Mesendoderm (in vitro differentiated cells): ENCODE data around the gene PTPRM.

Experiments
- DNase-seq: peaks from one replicate; pipeline ENCODE4 v3.0.0; 2013
- H2AK5ac ChIP-seq: 2 replicates; pipeline ENCODE4 v1.6.1; 2013; ENCODE audit warnings: low read length, inconsistent platforms
- H2BK120ac ChIP-seq: 2 replicates; pipeline ENCODE4 v1.6.1; 2013; ENCODE audit warnings: low read depth, mild to moderate bottlenecking, low read length, moderate library complexity, mixed read lengths
- H2BK15ac ChIP-seq: replicated peaks from 2 replicates; pipeline ENCODE4 v1.6.1; 2013; ENCODE audit warnings: low read depth, mild to moderate bottlenecking, moderate library complexity
- H2BK5ac ChIP-seq: 2 replicates; pipeline ENCODE4 v1.6.1; 2013; ENCODE audit warnings: low read length, inconsistent platforms
- H3K18ac ChIP-seq: 2 replicates; pipeline ENCODE4 v1.6.1; 2013; ENCODE audit warnings: mild to moderate bottlenecking, low read length, mixed read lengths
- H3K23ac ChIP-seq: one replicate; pipeline ENCODE4 v1.6.1; 2013; ENCODE audit warnings: low read length
- H3K27ac ChIP-seq: 2 replicates; pipeline ENCODE4 v1.5.1; 2013; ENCODE audit warnings: low read depth, mild to moderate bottlenecking, inconsistent platforms, low read length, moderate library complexity
- H3K27me3 ChIP-seq: 2 replicates; pipeline ENCODE4 v1.6.1; 2013; ENCODE audit warnings: low read length, control low read depth, mild to moderate bottlenecking, inconsistent platforms; ENCODE audit not compliant: insufficient read depth, poor library complexity
- H3K36me3 ChIP-seq: 2 replicates; pipeline ENCODE4 v1.6.1; 2013; ENCODE audit warnings: low read length, inconsistent platforms; ENCODE audit not compliant: control insufficient read depth, insufficient read depth
- H3K4ac ChIP-seq: one replicate; pipeline ENCODE4 v1.6.1; 2013; ENCODE audit warnings: low read depth, mild to moderate bottlenecking, low read length, moderate library complexity
- H3K4me1 ChIP-seq: 2 replicates; pipeline ENCODE4 v1.6.1; 2013; ENCODE audit warnings: low read depth, low read length, inconsistent platforms; ENCODE audit not compliant: control insufficient read depth
- H3K4me2 ChIP-seq: 2 replicates; pipeline ENCODE4 v1.6.1; 2013; ENCODE audit warnings: low read length
- H3K4me3 ChIP-seq: 2 replicates; pipeline ENCODE4 v1.5.1; 2013; ENCODE audit warnings: mild to moderate bottlenecking, low read length
- H3K56ac ChIP-seq: one replicate; pipeline ENCODE4 v1.6.1; 2013; ENCODE audit warnings: low read length
- H3K79me1 ChIP-seq: 2 replicates; pipeline ENCODE4 v1.6.1; 2013; ENCODE audit warnings: low read length, inconsistent platforms
- H3K79me2 ChIP-seq: 2 replicates; pipeline ENCODE4 v1.6.1; 2013; ENCODE audit warnings: mild to moderate bottlenecking, low read length; ENCODE audit not compliant: control insufficient read depth, insufficient read depth
- H3K9ac ChIP-seq: 2 replicates; pipeline ENCODE4 v1.6.1; 2013; ENCODE audit warnings: low read length, inconsistent platforms
- H4K5ac ChIP-seq: one replicate; pipeline ENCODE4 v1.6.1; 2013; ENCODE audit warnings: low read length
- H4K8ac ChIP-seq: one replicate; pipeline ENCODE4 v1.6.1; 2013; ENCODE audit warnings: low read depth, mild to moderate bottlenecking, control low read depth, low read length, moderate library complexity
- WGBS: extraction: QIAGEN DNeasy Blood & Tissue Kit; methylation state at CpG from one replicate; pipeline ENCODE4 v1.1.7; 2013; ENCODE audit warnings: low lambda C conversion rate, missing lambda C conversion rate; ENCODE audit not compliant: insufficient coverage; ENCODE audit errors: extremely low coverage; 5-methylcytosine and 5-hydroxymethylcytosine counted together

Gene PTPRM

GRCh38 chr18:7678801-7679200 is 111.7 kb downstream of the PTPRM start:
- H4K5ac ChIP-seq, result no peak overlapping the region
- H3K4me2 ChIP-seq, result no peak overlapping the region
- H4K8ac ChIP-seq, result no peak overlapping the region
- no peak overlapping the region for H2BK5ac ChIP-seq
- no CpG with 5 or more reads among the region's 4 CpGs for WGBS
- no peak overlapping the region for H3K27ac ChIP-seq
- no peak overlapping the region for H2AK5ac ChIP-seq
- H3K23ac ChIP-seq, result no peak overlapping the region
- no peak overlapping the region for H3K9ac ChIP-seq
- DNase-seq, result no peak
- H3K18ac ChIP-seq, result no peak overlapping the region
- no peaks in the 10 kb centered on the region for H3K79me2 ChIP-seq
- no peak overlapping the region for H3K4me3 ChIP-seq
- no peaks in the 10 kb centered on the region for H3K79me1 ChIP-seq
- H3K36me3 ChIP-seq, result no peaks in the 10 kb centered on the region
- no peak overlapping the region for H2BK15ac ChIP-seq
- no peak overlapping the region for H3K56ac ChIP-seq
- no peak overlapping the region for H3K4ac ChIP-seq
- H2BK120ac ChIP-seq, result no peak overlapping the region
- H3K27me3 ChIP-seq, result no peaks in the 10 kb centered on the region
- peaks cover 5% of the 10 kb centered on the region for H3K4me1 ChIP-seq

DNA sequence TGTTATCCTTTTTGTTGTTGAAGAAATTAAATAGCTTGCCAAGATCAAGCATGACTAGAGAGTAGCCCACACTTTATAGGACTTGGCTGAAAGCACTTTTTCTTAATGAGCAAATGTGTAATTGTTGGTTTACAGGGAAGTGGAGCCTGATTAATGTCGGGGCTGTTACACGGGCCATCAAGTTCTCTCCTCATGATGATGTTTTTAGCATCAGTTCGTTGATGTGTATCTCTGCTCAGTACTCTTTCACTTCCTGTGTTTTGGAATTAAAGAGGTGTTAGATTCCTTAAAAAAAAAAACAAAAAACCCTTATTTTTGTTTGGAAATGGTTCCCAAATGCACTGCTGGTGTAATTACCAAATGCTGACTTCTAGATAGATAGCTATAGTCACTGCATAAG is 114.2 kb downstream of the PTPRM start:
- DNase-seq, result peak; percentile 18
- no peak overlapping the region for H2BK15ac ChIP-seq
- H2AK5ac ChIP-seq, result no peak overlapping the region
- no peak overlapping the region for H4K5ac ChIP-seq
- H3K23ac ChIP-seq, result no peak overlapping the region
- no peak overlapping the region for H2BK5ac ChIP-seq
- H3K79me2 ChIP-seq, result no peaks in the 10 kb centered on the region
- no peak overlapping the region for H2BK120ac ChIP-seq
- no peak overlapping the region for H3K9ac ChIP-seq
- H3K4me3 ChIP-seq, result no peak overlapping the region
- H3K27me3 ChIP-seq, result no peaks in the 10 kb centered on the region
- H3K79me1 ChIP-seq, result no peaks in the 10 kb centered on the region
- H3K4me1 ChIP-seq, result peaks cover 7% of the 10 kb centered on the region
- no peak overlapping the region for H3K27ac ChIP-seq
- H3K36me3 ChIP-seq, result no peaks in the 10 kb centered on the region
- H3K4ac ChIP-seq, result no peak overlapping the region
- H3K56ac ChIP-seq, result no peak overlapping the region
- H3K18ac ChIP-seq, result no peak overlapping the region
- no peak overlapping the region for H3K4me2 ChIP-seq
- H4K8ac ChIP-seq, result no peak overlapping the region
- WGBS, result no CpG with 5 or more reads among the region's 3 CpGs

GRCh38 chr18:7682321-7682720 is 115.2 kb downstream of the PTPRM start:
- Histone ChIP-seq H2BK15ac (no peak overlapping the region), H3K36me3 (no peaks in the 10 kb centered on the region), H3K79me1 (no peaks in the 10 kb centered on the region), H2BK5ac (no peak overlapping the region), H3K23ac (no peak overlapping the region), H3K4me3 (no peak overlapping the region), H2AK5ac (no peak overlapping the region), H3K27me3 (no peaks in the 10 kb centered on the region), H3K56ac (no peak overlapping the region), H4K8ac (no peak overlapping the region), H3K79me2 (no peaks in the 10 kb centered on the region), H3K4me1 (peaks cover 7% of the 10 kb centered on the region), H3K9ac (no peak overlapping the region), H2BK120ac (no peak overlapping the region), H3K18ac (no peak overlapping the region), H4K5ac (no peak overlapping the region), H3K4ac (no peak overlapping the region), H3K4me2 (no peak overlapping the region), H3K27ac (no peak overlapping the region)
- no peak for DNase-seq

- no peaks in the 10 kb centered on the region for H3K79me1 ChIP-seq
Observed at GRCh38 chr18:7683753-7684152, 116.6 kb downstream of the PTPRM start.

DNA sequence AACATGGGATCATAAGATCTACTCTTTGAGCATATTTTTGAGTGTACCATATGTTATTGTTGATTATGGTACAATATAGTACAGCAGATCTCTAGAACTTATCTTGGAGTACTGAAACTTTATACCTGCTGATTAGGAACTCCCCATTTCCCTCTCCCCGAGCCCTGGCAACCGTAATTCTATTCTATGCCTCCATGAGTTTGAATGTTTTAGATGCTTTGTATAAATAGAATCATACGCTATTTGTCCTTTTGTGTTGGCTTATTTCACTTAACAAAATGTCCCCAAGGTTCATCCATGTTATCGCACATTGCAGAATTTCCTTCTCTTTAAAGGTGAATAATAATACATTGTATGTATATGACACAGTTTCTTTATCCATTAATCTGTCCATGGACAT is 117.2 kb downstream of the PTPRM start:
- Histone ChIP-seq H3K4me2 (no peak overlapping the region), H3K56ac (no peak overlapping the region), H3K27ac (no peak overlapping the region), H3K9ac (no peak overlapping the region), H3K4me3 (no peak overlapping the region), H2BK120ac (no peak overlapping the region), H3K79me1 (no peaks in the 10 kb centered on the region), H2BK5ac (no peak overlapping the region), H4K8ac (no peak overlapping the region), H3K27me3 (no peaks in the 10 kb centered on the region), H3K79me2 (no peaks in the 10 kb centered on the region), H2AK5ac (no peak overlapping the region), H3K36me3 (no peaks in the 10 kb centered on the region), H3K18ac (no peak overlapping the region), H3K23ac (no peak overlapping the region), H2BK15ac (no peak overlapping the region), H3K4ac (no peak overlapping the region), H3K4me1 (peaks cover 7% of the 10 kb centered on the region), H4K5ac (no peak overlapping the region)
- DNase-seq, result no peak
- WGBS, result no CpG with 5 or more reads among the region's 4 CpGs

More at GRCh38 chr18:7683753-7684152, 116.6 kb downstream of the PTPRM start:
- no peak overlapping the region for H2AK5ac ChIP-seq
- peak overlapping the region; percentile 68 for H3K4ac ChIP-seq
- no peak overlapping the region for H3K9ac ChIP-seq
- H3K79me2 ChIP-seq, result no peaks in the 10 kb centered on the region
- no peaks in the 10 kb centered on the region for H3K36me3 ChIP-seq
- no peak overlapping the region for H2BK15ac ChIP-seq
- H3K4me1 ChIP-seq, result peaks cover 7% of the 10 kb centered on the region
- no peak overlapping the region for H3K23ac ChIP-seq
- H3K27ac ChIP-seq, result no peak overlapping the region
- WGBS, result no CpG with 5 or more reads among the region's 3 CpGs
- H4K5ac ChIP-seq, result no peak overlapping the region
- peak; percentile 92 for DNase-seq
- no peak overlapping the region for H3K18ac ChIP-seq
- no peak overlapping the region for H3K56ac ChIP-seq
- no peak overlapping the region for H2BK120ac ChIP-seq
- H2BK5ac ChIP-seq, result no peak overlapping the region
- no peak overlapping the region for H3K4me2 ChIP-seq
- no peak overlapping the region for H3K4me3 ChIP-seq
- H4K8ac ChIP-seq, result no peak overlapping the region
- no peaks in the 10 kb centered on the region for H3K27me3 ChIP-seq

GRCh38 chr18:7684966-7685365 is 117.8 kb downstream of the PTPRM start:
- Histone ChIP-seq H3K4me1 (peaks cover 7% of the 10 kb centered on the region), H3K79me2 (no peaks in the 10 kb centered on the region), H3K9ac (no peak overlapping the region), H3K27me3 (no peaks in the 10 kb centered on the region), H3K4ac (no peak overlapping the region), H4K5ac (no peak overlapping the region), H2BK5ac (no peak overlapping the region), H3K56ac (no peak overlapping the region), H2AK5ac (no peak overlapping the region), H3K79me1 (no peaks in the 10 kb centered on the region), H3K4me2 (no peak overlapping the region), H3K4me3 (no peak overlapping the region), H3K27ac (no peak overlapping the region), H4K8ac (no peak overlapping the region), H2BK120ac (no peak overlapping the region), H3K23ac (no peak overlapping the region), H3K18ac (no peak overlapping the region), H3K36me3 (no peaks in the 10 kb centered on the region), H2BK15ac (no peak overlapping the region)
- no CpG with 5 or more reads among the region's 3 CpGs for WGBS
- DNase-seq, result peak; percentile 41
